HG02588 (cell line): Measurements from ENCODE around the gene BCAP31.
"Not testable (repeated sequence)": the region's sequence is repeated elsewhere in the genome, so short reads cannot be mapped to it uniquely, and the experiment has no call there.

ENCODE experiments used
- ATAC-seq: cut with Tn5 transposase; IDR thresholded peaks from one replicate; pipeline ENCODE4 v1.9.1; 2021; ENCODE audit warnings: mild to moderate bottlenecking, moderate library complexity; ENCODE audit not compliant: unreplicated experiment

BCAP31 gene

GRCh38 chrX:153763298-153763932 lies 39.2 kb upstream of the BCAP31 start:
- ATAC-seq: no peak

- no peak for ATAC-seq
These were observed 38.5 kb upstream of the BCAP31 start for GRCh38 chrX:153762626-153763173.

- no peak for ATAC-seq
These were observed 37.7 kb upstream of the BCAP31 start for GRCh38 chrX:153761863-153762262.

GRCh38 chrX:153755136-153755535 lies 30.9 kb upstream of the BCAP31 start:
- ATAC-seq: no peak

GRCh38 chrX:153750127-153750774 lies 26.1 kb upstream of the BCAP31 start:
- ATAC-seq: no peak

- not testable (repeated sequence) for ATAC-seq
These were observed 24.8 kb upstream of the BCAP31 start for GRCh38 chrX:153749017-153749416.

- not testable (repeated sequence) for ATAC-seq
These were observed 22.8 kb upstream of the BCAP31 start for GRCh38 chrX:153746991-153747390.

GRCh38 chrX:153746359-153746758 lies 22.2 kb upstream of the BCAP31 start:
- ATAC-seq: no peak

GRCh38 chrX:153745067-153745433 lies 20.9 kb upstream of the BCAP31 start:
- not testable (repeated sequence) for ATAC-seq

- ATAC-seq: no peak
These were observed 20.3 kb upstream of the BCAP31 start for GRCh38 chrX:153744210-153745066.

GRCh38 chrX:153743468-153744209 lies 19.5 kb upstream of the BCAP31 start:
- ATAC-seq: not testable (repeated sequence)

- ATAC-seq: not testable (repeated sequence)
These were observed 18.7 kb upstream of the BCAP31 start for GRCh38 chrX:153742796-153743467.

GRCh38 chrX:153742111-153742510 lies 17.9 kb upstream of the BCAP31 start:
- not testable (repeated sequence) for ATAC-seq

- no peak for ATAC-seq
These were observed 17.3 kb upstream of the BCAP31 start for GRCh38 chrX:153741446-153741845.

- no peak for ATAC-seq
These were observed 16.5 kb upstream of the BCAP31 start for GRCh38 chrX:153740631-153741222.

GRCh38 chrX:153739754-153740486 lies 15.7 kb upstream of the BCAP31 start:
- ATAC-seq: no peak

- no peak for ATAC-seq
These were observed 13.9 kb upstream of the BCAP31 start for GRCh38 chrX:153738056-153738605.

GRCh38 chrX:153736871-153737441 lies 12.8 kb upstream of the BCAP31 start:
- no peak for ATAC-seq
